ENCODE data around the gene ANG. TPM values are rescaled to one million over a fixed set of nuclear protein-coding genes. Genes with fewer than 3 reads are reported as not detected.
A peak's percentile ranks its signal among the peaks of the same experiment; 100 is the strongest.

ANG gene
- total RNA-seq, 1 experiment from 2014 or later: 0.71 TPM

GRCh38 chr14:20683891-20684661 is 4.5 kb upstream of the ANG start, which contains the start of gene RNASE4:
Gene RNASE4 (plus strand): TSS chr14:20684560. CDS start chr14:20699372, 14,812 bp downstream.
- peak within 1 kb of the TSS; percentile 79 for H3K4me3 ChIP-seq (ENCODE audit: low read depth, low read length, poor library complexity, severe bottlenecking)
- DNase-seq (ENCODE audit: low spot score): peak; percentile 90
- BruUV-seq (replicated peaks): no TSS peak
- H3K27me3 ChIP-seq (replicated peaks; ENCODE audit: insufficient read depth, low read depth, low read length, poor library complexity): no peaks in the 10 kb centered on the region
- H3K36me3 ChIP-seq (ENCODE audit: insufficient read depth, low read length, poor library complexity, severe bottlenecking): no peaks in the 10 kb centered on the region
- peaks cover 16% of the 10 kb centered on the region for H3K4me1 ChIP-seq (ENCODE audit: insufficient read depth, low read length, poor library complexity, severe bottlenecking)
- ChIA-PET POLR2A (ENCODE audit: low non-redundant PET) (interaction anchor here (0.5 to 0.7 kb wide), 2 partner anchors 126 to 229 kb away, joined by 3 read pairs; partner anchors contain the start of gene APEX1), CTCF (interaction anchor here (1.8 kb wide), 1 partner anchor 71 kb away, joined by 5 read pairs; no protein-coding TSS in a partner anchor)
- no peaks in the 10 kb centered on the region for H3K9me3 ChIP-seq (ENCODE audit: low read depth, low read length, poor library complexity, severe bottlenecking)
- peak within 1 kb of the TSS; percentile 96 for H3K27ac ChIP-seq (ENCODE audit: low read depth, low read length, poor library complexity, severe bottlenecking)
- TF ChIP-seq EZH2 (IDR thresholded peaks at IDR 0.05; ENCODE audit: borderline replicate concordance, low read depth, low read length, poor library complexity, severe bottlenecking) (no peak), CTCF (conservative IDR thresholded peaks at IDR 0.05; ENCODE audit: low read depth, low read length) (no peak)
- intact Hi-C loops (cut with micrococcal nuclease; ENCODE audit: unreplicated experiment): loop anchor here (1.0 to 5.0 kb wide), 6 partner anchors 71 to 357 kb away; partner anchors contain the start of genes PARP2, PIP4P1 and TEP1

GRCh38 chr14:20684662-20685456 is 3.7 kb upstream of the ANG start:
- CTCF ChIA-PET: no interaction called here
- Histone ChIP-seq H3K27ac (ENCODE audit: low read depth, low read length, poor library complexity, severe bottlenecking) (peak overlapping the region; percentile 96), H3K36me3 (ENCODE audit: insufficient read depth, low read length, poor library complexity, severe bottlenecking) (no peaks in the 10 kb centered on the region), H3K4me1 (ENCODE audit: insufficient read depth, low read length, poor library complexity, severe bottlenecking) (peaks cover 16% of the 10 kb centered on the region), H3K4me3 (ENCODE audit: low read depth, low read length, poor library complexity, severe bottlenecking) (peak overlapping the region; percentile 79), H3K27me3 (replicated peaks; ENCODE audit: insufficient read depth, low read depth, low read length, poor library complexity) (no peaks in the 10 kb centered on the region), H3K9me3 (ENCODE audit: low read depth, low read length, poor library complexity, severe bottlenecking) (no peaks in the 10 kb centered on the region)
- no TSS peak for BruUV-seq (replicated peaks)
- POLR2A ChIA-PET (ENCODE audit: low non-redundant PET): interaction anchor here (0.5 kb wide), 1 partner anchor 126 kb away, joined by 3 read pairs; no protein-coding TSS in a partner anchor
- TF ChIP-seq EZH2 (IDR thresholded peaks at IDR 0.05; ENCODE audit: borderline replicate concordance, low read depth, low read length, poor library complexity, severe bottlenecking) (no peak), CTCF (conservative IDR thresholded peaks at IDR 0.05; ENCODE audit: low read depth, low read length) (no peak)
- DNase-seq (ENCODE audit: low spot score): peak; percentile 48
- intact Hi-C loops (cut with micrococcal nuclease; ENCODE audit: unreplicated experiment): loop anchor here (5.0 kb wide), 3 partner anchors 223 to 358 kb away; partner anchors contain the start of genes PIP4P1 and TEP1

- Histone ChIP-seq H3K4me1 (ENCODE audit: insufficient read depth, low read length, poor library complexity, severe bottlenecking) (peaks cover 9% of the 10 kb centered on the region), H3K9me3 (ENCODE audit: low read depth, low read length, poor library complexity, severe bottlenecking) (no peaks in the 10 kb centered on the region), H3K36me3 (ENCODE audit: insufficient read depth, low read length, poor library complexity, severe bottlenecking) (no peaks in the 10 kb centered on the region), H3K27ac (ENCODE audit: low read depth, low read length, poor library complexity, severe bottlenecking) (no peak overlapping the region), H3K4me3 (ENCODE audit: low read depth, low read length, poor library complexity, severe bottlenecking) (no peak overlapping the region), H3K27me3 (replicated peaks; ENCODE audit: insufficient read depth, low read depth, low read length, poor library complexity) (no peaks in the 10 kb centered on the region)
- TF ChIP-seq EZH2 (IDR thresholded peaks at IDR 0.05; ENCODE audit: borderline replicate concordance, low read depth, low read length, poor library complexity, severe bottlenecking) (no peak), CTCF (conservative IDR thresholded peaks at IDR 0.05; ENCODE audit: low read depth, low read length) (no peak)
- ChIA-PET CTCF (no interaction called here), POLR2A (ENCODE audit: low non-redundant PET) (interaction anchor here (0.6 kb wide), 1 partner anchor 284 kb away, joined by 4 read pairs; no protein-coding TSS in a partner anchor)
- no TSS peak for BruUV-seq (replicated peaks)
- no peak for DNase-seq (ENCODE audit: low spot score)
- intact Hi-C loops (cut with micrococcal nuclease; ENCODE audit: unreplicated experiment): no loop called here
These were observed 2.0 kb upstream of the ANG start for GRCh38 chr14:20686386-20687143.

All from A673 (cell line).